Ascending aorta (tissue), 2 donors: ENCODE measurements around the gene LRP2. TPM values are rescaled to one million over a fixed set of nuclear protein-coding genes. Genes with fewer than 3 reads are reported as not detected.

Source experiments
- DNase-seq, 2 donors: peaks; one replicate each; pipeline ENCODE4 v3.0.0-alpha.2; 2019; ENCODE audit warnings: low spot score in 2 of 2
- H3K27ac ChIP-seq, 2 donors: fragments of 200-600 bp; sonication (generic); one replicate each; pipeline ENCODE4 v1.5.1; 2016 to 2017; ENCODE audit warnings: mild to moderate bottlenecking in 1 of 2
- H3K27me3 ChIP-seq: fragments of 200-600 bp; sonication (generic); one replicate; pipeline ENCODE4 v1.5.1; 2017
- H3K36me3 ChIP-seq, 2 donors: fragments of 200-600 bp; sonication (generic); one replicate each; pipeline ENCODE4 v1.5.1; 2016
- H3K4me1 ChIP-seq, 2 donors: fragments of 200-600 bp; sonication (generic); one replicate each; pipeline ENCODE4 v1.5.1; 2016 to 2017; ENCODE audit warnings: mild to moderate bottlenecking in 1 of 2
- H3K4me3 ChIP-seq, 2 donors: fragments of 200-600 bp; sonication (generic); one replicate each; pipeline ENCODE4 v1.5.1; 2016 to 2017; ENCODE audit warnings: mild to moderate bottlenecking in 1 of 2
- H3K9me3 ChIP-seq, 2 donors: fragments of 200-600 bp; sonication (generic); one replicate each; pipeline ENCODE4 v1.5.1; 2016
- CTCF ChIP-seq, 3 experiments: fragments of 200-600 bp in 2 of 3; fragments of 450-650 bp in 1 of 3; sonication (generic) in 2 of 3; IDR thresholded peaks; one replicate each; pipeline ENCODE4 v1.5.1; 2016 to 2019; ENCODE audit warnings: antibody characterized with exemption in 3 of 3, mild to moderate bottlenecking in 1 of 3, moderate library complexity in 1 of 3
- intact Hi-C: fragments of 100-400 bp; cut with DNase I; formaldehyde crosslinking; loops from one replicate; pipeline ENCODE4 v1.15.1; 2023
- total RNA-seq: library from RNA; depleted of rRNA; stranded (reverse); fragments of >200 nt; gene quantifications from one replicate; pipeline ENCODE4 v1.1.0, GENCODE V29; 2016

LRP2 gene
- total RNA-seq, 1 donor from 2014 or later: not detected

GRCh38 chr2:169200756-169201155 is 161.6 kb downstream of the LRP2 start:
- intact Hi-C loops: no loop called here
- H3K27ac ChIP-seq: no peak overlapping the region

GRCh38 chr2:169193618-169194017 is 168.7 kb downstream of the LRP2 start:
- no peaks in the 10 kb centered on the region for H3K27me3 ChIP-seq
- no peak for DNase-seq
- no peak overlapping the region for H3K27ac ChIP-seq
- intact Hi-C loops: no loop called here
- H3K36me3 ChIP-seq: no peaks in the 10 kb centered on the region
- no peaks in the 10 kb centered on the region for H3K9me3 ChIP-seq
- TF ChIP-seq CTCF (IDR thresholded peaks at IDR 0.05): no peak
- H3K4me1 ChIP-seq: no peaks in the 10 kb centered on the region
- no peak overlapping the region for H3K4me3 ChIP-seq

More at GRCh38 chr2:169200756-169201155, 161.6 kb downstream of the LRP2 start:
- Histone ChIP-seq H3K27me3 (no peaks in the 10 kb centered on the region), H3K9me3 (no peaks in the 10 kb centered on the region), H3K36me3 (no peaks in the 10 kb centered on the region), H3K4me3 (no peak overlapping the region), H3K4me1 (no peaks in the 10 kb centered on the region)
- no peak for DNase-seq
- TF ChIP-seq CTCF (IDR thresholded peaks at IDR 0.05): no peak

GRCh38 chr2:169190197-169190775 is 172.0 kb downstream of the LRP2 start:
- H3K36me3 ChIP-seq: no peaks in the 10 kb centered on the region
- intact Hi-C loops: no loop called here
- H3K27ac ChIP-seq: no peak overlapping the region
- H3K4me3 ChIP-seq: no peak overlapping the region
- H3K4me1 ChIP-seq: no peaks in the 10 kb centered on the region
- H3K9me3 ChIP-seq: no peaks in the 10 kb centered on the region
- no peak for TF ChIP-seq CTCF (IDR thresholded peaks at IDR 0.05)
- no peak for DNase-seq
- no peaks in the 10 kb centered on the region for H3K27me3 ChIP-seq

DNA sequence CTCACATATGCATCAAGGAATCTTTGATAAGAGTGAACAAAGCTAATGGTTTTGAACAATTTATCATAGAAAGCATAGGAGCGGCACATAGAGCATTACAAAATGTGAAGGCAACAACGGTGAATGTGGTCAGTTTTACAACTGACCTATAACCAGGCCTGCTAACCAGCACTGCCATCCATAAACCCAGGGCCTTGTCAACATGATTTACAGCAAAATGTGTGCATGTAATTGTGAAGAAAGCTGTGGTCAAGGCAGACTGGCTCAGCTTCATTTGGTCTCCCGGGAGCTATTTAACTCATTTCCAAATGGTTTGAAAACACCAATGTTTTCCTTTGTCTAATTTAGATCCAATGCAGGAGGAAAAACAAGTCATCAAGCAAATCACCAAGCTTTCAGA is 173.2 kb downstream of the LRP2 start:
- Histone ChIP-seq H3K4me1 (no peaks in the 10 kb centered on the region), H3K27me3 (no peaks in the 10 kb centered on the region), H3K27ac (no peak overlapping the region), H3K9me3 (no peaks in the 10 kb centered on the region), H3K36me3 (no peaks in the 10 kb centered on the region), H3K4me3 (no peak overlapping the region)
- no peak for TF ChIP-seq CTCF (IDR thresholded peaks at IDR 0.05)
- DNase-seq: no peak
- intact Hi-C loops: no loop called here

GRCh38 chr2:169185711-169186110 is 176.6 kb downstream of the LRP2 start:
- no peak overlapping the region for H3K27ac ChIP-seq
- H3K9me3 ChIP-seq: no peaks in the 10 kb centered on the region
- intact Hi-C loops: no loop called here
- no peak overlapping the region for H3K4me3 ChIP-seq
- no peaks in the 10 kb centered on the region for H3K4me1 ChIP-seq
- H3K27me3 ChIP-seq: no peaks in the 10 kb centered on the region
- TF ChIP-seq CTCF (IDR thresholded peaks at IDR 0.05): no peak
- DNase-seq: no peak
- no peaks in the 10 kb centered on the region for H3K36me3 ChIP-seq

DNA sequence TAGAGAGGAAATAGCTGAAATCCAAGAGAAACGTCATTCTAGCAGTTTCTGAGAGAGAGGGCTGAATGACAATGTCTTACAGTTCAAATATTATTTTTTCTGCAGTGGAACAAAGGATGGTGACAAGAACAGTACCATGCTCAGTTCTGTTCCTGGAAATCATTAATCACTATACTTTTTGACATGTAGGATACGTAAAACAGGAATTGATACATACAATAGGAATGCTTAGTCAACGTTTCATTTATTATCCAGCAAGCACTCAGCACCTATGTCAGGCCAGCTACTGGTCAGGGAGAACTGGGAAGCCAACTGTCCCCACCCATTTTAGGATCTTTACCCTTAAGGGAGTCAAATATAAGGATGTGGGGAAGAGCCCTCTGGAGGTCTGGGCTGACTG is 178.3 kb downstream of the LRP2 start:
- no peaks in the 10 kb centered on the region for H3K9me3 ChIP-seq
- H3K4me3 ChIP-seq: no peak overlapping the region
- intact Hi-C loops: no loop called here
- H3K4me1 ChIP-seq: no peaks in the 10 kb centered on the region
- no peaks in the 10 kb centered on the region for H3K27me3 ChIP-seq
- H3K36me3 ChIP-seq: no peaks in the 10 kb centered on the region
- no peak for DNase-seq
- TF ChIP-seq CTCF (IDR thresholded peaks at IDR 0.05): no peak
- no peak overlapping the region for H3K27ac ChIP-seq
